BLaER1 treated with 17β-estradiol and CSF1 and Interleukin-3, amounts not matched to agents 10 nM and 100 nM (cell line): ENCODE results near the gene BANP.
"Not testable (repeated sequence)": the region's sequence is repeated elsewhere in the genome, so short reads cannot be mapped to it uniquely, and the experiment has no call there.

Experiments used
- H3K27ac ChIP-seq, 11 experiments: shearing (Covaris generic); formaldehyde crosslinking; 2 replicates each; pipeline ENCODE4 v1.8.1; 2022
- H3K27me3 ChIP-seq, 11 experiments: shearing (Covaris generic); formaldehyde crosslinking; 2 replicates each; pipeline ENCODE4 v1.8.1; 2022
- H3K36me3 ChIP-seq, 11 experiments: shearing (Covaris generic); formaldehyde crosslinking; 2 replicates each; pipeline ENCODE4 v1.8.1; 2022
- H3K4me1 ChIP-seq, 10 experiments: shearing (Covaris generic); formaldehyde crosslinking; 2 replicates each; pipeline ENCODE4 v1.8.1; 2022
- H3K4me2 ChIP-seq, 11 experiments: shearing (Covaris generic); formaldehyde crosslinking; 2 replicates each; pipeline ENCODE4 v1.8.1; 2022
- H3K4me3 ChIP-seq, 10 experiments: shearing (Covaris generic); formaldehyde crosslinking; 2 replicates each; pipeline ENCODE4 v1.8.1; 2022
- H3K9ac ChIP-seq, 11 experiments: shearing (Covaris generic); formaldehyde crosslinking; 2 replicates each; pipeline ENCODE4 v1.8.1; 2022
- H3K9me3 ChIP-seq, 11 experiments: shearing (Covaris generic); formaldehyde crosslinking; replicated peaks in 1 of 11; 2 replicates each; pipeline ENCODE4 v1.8.1; 2022
- H4K20me1 ChIP-seq, 11 experiments: shearing (Covaris generic); formaldehyde crosslinking; 2 replicates each; pipeline ENCODE4 v1.8.1; 2022
- Cebpa-rat ChIP-seq, 11 experiments: shearing (Covaris generic); IDR thresholded peaks; 2 replicates each; pipeline ENCODE4 v1.8.1; 2022

The BANP gene

GRCh38 chr16:88030498-88030897, 79.3 kb downstream of the BANP start:
- Histone ChIP-seq H3K9me3 (no peaks in the 10 kb centered on the region), H3K4me1 (peaks cover 11 to 68% (median 39%) of the 10 kb centered on the region in 10 experiments), H3K36me3 (peaks cover 25 to 59% (median 33%) of the 10 kb centered on the region in 11 experiments), H3K27me3 (no peaks in the 10 kb centered on the region), H3K9ac (no peak overlapping the region), H3K4me3 (no peak overlapping the region), H3K4me2 (no peak overlapping the region), H4K20me1 (peaks cover 0 to 4% (median 0%) of the 10 kb centered on the region in 11 experiments; a peak in 2 of 22 replicates), H3K27ac (peak overlapping the region in 5 of 11 experiments; percentile 22 to 99 (median 97); a peak in 7 of 22 replicates)
- TF ChIP-seq Cebpa-rat (IDR thresholded peaks at IDR 0.05) = no peak

- not testable (repeated sequence) for H3K27me3 ChIP-seq, H4K20me1 ChIP-seq, H3K9me3 ChIP-seq, H3K4me3 ChIP-seq, H3K4me2 ChIP-seq, H3K9ac ChIP-seq
- Histone ChIP-seq H3K27ac (peak overlapping the region in 5 of 11 experiments; percentile 22 to 99 (median 97); a peak in 6 of 22 replicates), H3K4me1 (peaks cover 6 to 68% (median 35%) of the 10 kb centered on the region in 10 experiments), H3K36me3 (peaks cover 29 to 64% (median 37%) of the 10 kb centered on the region in 11 experiments)
These were observed 79.7 kb downstream of the BANP start for GRCh38 chr16:88030961-88031360.

- Histone ChIP-seq H3K36me3 (peaks cover 21 to 71% (median 32%) of the 10 kb centered on the region in 11 experiments), H3K27ac (peak overlapping the region in 6 of 11 experiments; percentile 18 to 48 (median 29); a peak in 8 of 22 replicates), H3K4me1 (peaks cover 0 to 46% (median 12%) of the 10 kb centered on the region in 10 experiments; a peak in 13 of 20 replicates), H3K4me2 (peak overlapping the region in 4 of 11 experiments; percentile 30 to 61 (median 40); a peak in 7 of 22 replicates)
- H3K9ac ChIP-seq, H3K27me3 ChIP-seq, H4K20me1 ChIP-seq, H3K9me3 ChIP-seq, H3K4me3 ChIP-seq: not testable (repeated sequence)
These were observed 81.9 kb downstream of the BANP start for GRCh38 chr16:88033003-88033740.

- H3K27me3 ChIP-seq = no peaks in the 10 kb centered on the region
- no peak overlapping the region for H3K4me3 ChIP-seq
- H3K36me3 ChIP-seq = peaks cover 26 to 84% (median 34%) of the 10 kb centered on the region in 11 experiments
- peak overlapping the region in 3 of 11 experiments; percentile 6 to 44 (median 29); a peak in 4 of 22 replicates for H3K27ac ChIP-seq
- TF ChIP-seq Cebpa-rat (IDR thresholded peaks at IDR 0.05) = no peak
- no peaks in the 10 kb centered on the region for H3K9me3 ChIP-seq
- H3K9ac ChIP-seq = no peak overlapping the region
- H4K20me1 ChIP-seq = peaks cover 0 to 4% (median 0%) of the 10 kb centered on the region in 11 experiments; a peak in 1 of 22 replicates
- peaks cover 0 to 31% (median 8%) of the 10 kb centered on the region in 10 experiments; a peak in 12 of 20 replicates for H3K4me1 ChIP-seq
- no peak overlapping the region for H3K4me2 ChIP-seq
These were observed 83.5 kb downstream of the BANP start for GRCh38 chr16:88034770-88035169.

- H4K20me1 ChIP-seq = peaks cover 0 to 4% (median 0%) of the 10 kb centered on the region in 11 experiments; a peak in 1 of 22 replicates
- no peaks in the 10 kb centered on the region for H3K9me3 ChIP-seq
- no peak overlapping the region for H3K4me3 ChIP-seq
- no peaks in the 10 kb centered on the region for H3K27me3 ChIP-seq
- peak overlapping the region in 6 of 11 experiments; percentile 12 to 51 (median 26); a peak in 7 of 22 replicates for H3K27ac ChIP-seq
- H3K9ac ChIP-seq = no peak overlapping the region; a peak in 1 of 22 replicates
- TF ChIP-seq Cebpa-rat (IDR thresholded peaks at IDR 0.05) = no peak
- H3K4me1 ChIP-seq = peaks cover 0 to 29% (median 8%) of the 10 kb centered on the region in 10 experiments; a peak in 11 of 20 replicates
- H3K4me2 ChIP-seq = no peak overlapping the region
- H3K36me3 ChIP-seq = peaks cover 26 to 84% (median 34%) of the 10 kb centered on the region in 11 experiments
These were observed 84.1 kb downstream of the BANP start for GRCh38 chr16:88035292-88035691.

- Histone ChIP-seq H3K27ac (peak overlapping the region in 6 of 11 experiments; percentile 12 to 51 (median 26); a peak in 8 of 22 replicates), H3K36me3 (peaks cover 26 to 79% (median 34%) of the 10 kb centered on the region in 11 experiments), H3K4me1 (peaks cover 0 to 26% (median 6%) of the 10 kb centered on the region in 10 experiments; a peak in 10 of 20 replicates)
- H4K20me1 ChIP-seq, H3K4me3 ChIP-seq, H3K9me3 ChIP-seq, H3K9ac ChIP-seq, H3K27me3 ChIP-seq, H3K4me2 ChIP-seq: not testable (repeated sequence)
These were observed 84.8 kb downstream of the BANP start for GRCh38 chr16:88035884-88036639.

- H3K9ac ChIP-seq, H3K4me3 ChIP-seq, H3K27me3 ChIP-seq, H3K9me3 ChIP-seq, H3K4me2 ChIP-seq, H4K20me1 ChIP-seq: not testable (repeated sequence)
- peak overlapping the region in 2 of 11 experiments; percentile 3 to 44; a peak in 1 of 22 replicates for H3K27ac ChIP-seq
- peaks cover 26 to 77% (median 34%) of the 10 kb centered on the region in 11 experiments for H3K36me3 ChIP-seq
- peaks cover under 1 to 29% (median 7%) of the 10 kb centered on the region in 10 experiments; a peak in 15 of 20 replicates for H3K4me1 ChIP-seq
These were observed 85.4 kb downstream of the BANP start for GRCh38 chr16:88036640-88036996.

GRCh38 chr16:88037359-88037758, 86.1 kb downstream of the BANP start:
- Histone ChIP-seq H3K4me1 (peaks cover 7 to 36% (median 14%) of the 10 kb centered on the region in 10 experiments; a peak in 18 of 20 replicates), H3K36me3 (peaks cover 26 to 70% (median 34%) of the 10 kb centered on the region in 11 experiments)
- H3K27me3 ChIP-seq, H3K27ac ChIP-seq, H3K4me3 ChIP-seq, H3K9me3 ChIP-seq, H3K4me2 ChIP-seq, H3K9ac ChIP-seq, H4K20me1 ChIP-seq: not testable (repeated sequence)

GRCh38 chr16:88037876-88038525, 86.8 kb downstream of the BANP start:
- H3K4me3 ChIP-seq, H3K27me3 ChIP-seq, H3K9me3 ChIP-seq, H3K9ac ChIP-seq, H3K4me2 ChIP-seq, H4K20me1 ChIP-seq, H3K27ac ChIP-seq: not testable (repeated sequence)
- Histone ChIP-seq H3K36me3 (peaks cover 23 to 65% (median 34%) of the 10 kb centered on the region in 11 experiments), H3K4me1 (peaks cover 7 to 38% (median 17%) of the 10 kb centered on the region in 10 experiments; a peak in 18 of 20 replicates)

- H3K27me3 ChIP-seq, H3K4me3 ChIP-seq, H4K20me1 ChIP-seq, H3K9ac ChIP-seq, H3K4me2 ChIP-seq, H3K9me3 ChIP-seq, H3K27ac ChIP-seq: not testable (repeated sequence)
- Histone ChIP-seq H3K4me1 (peaks cover 7 to 39% (median 20%) of the 10 kb centered on the region in 10 experiments; a peak in 19 of 20 replicates), H3K36me3 (peaks cover 21 to 59% (median 30%) of the 10 kb centered on the region in 11 experiments)
These were observed 87.3 kb downstream of the BANP start for GRCh38 chr16:88038526-88038908.
